Ishikawa (cell line): ENCODE results near the gene CEP104.

Experiments used
- CEBPB ChIP-seq: IDR thresholded peaks from 2 replicates; pipeline ENCODE4 v1.6.1; 2012
- CREB1 ChIP-seq: IDR thresholded peaks from 2 replicates; pipeline ENCODE4 v1.6.1; 2012; ENCODE audit warnings: low read depth
- EGR1 ChIP-seq: IDR thresholded peaks from 2 replicates; pipeline ENCODE4 v1.6.1; 2012
- EP300 ChIP-seq: IDR thresholded peaks from 2 replicates; pipeline ENCODE4 v1.6.1; 2012; ENCODE audit warnings: borderline replicate concordance
- FOXM1 ChIP-seq: IDR thresholded peaks from 2 replicates; pipeline ENCODE4 v1.6.1; 2012; ENCODE audit warnings: low read depth, borderline replicate concordance
- NFIC ChIP-seq: IDR thresholded peaks from 2 replicates; pipeline ENCODE4 v1.6.1; 2012
- RAD21 ChIP-seq: IDR thresholded peaks from 2 replicates; pipeline ENCODE4 v1.6.1; 2012; ENCODE audit warnings: low read depth
- REST ChIP-seq: IDR thresholded peaks from 2 replicates; pipeline ENCODE4 v1.6.1; 2012; ENCODE audit warnings: low read depth, mild to moderate bottlenecking
- TAF1 ChIP-seq: IDR thresholded peaks from 2 replicates; pipeline ENCODE4 v1.6.1; 2012; ENCODE audit warnings: low read depth, mild to moderate bottlenecking
- TCF12 ChIP-seq: IDR thresholded peaks from 2 replicates; pipeline ENCODE4 v1.6.1; 2012; ENCODE audit warnings: low read depth
- TEAD4 ChIP-seq: IDR thresholded peaks from 2 replicates; pipeline ENCODE4 v1.6.1; 2012
- USF1 ChIP-seq: IDR thresholded peaks from 2 replicates; pipeline ENCODE4 v1.6.1; 2012
- YY1 ChIP-seq: IDR thresholded peaks from 2 replicates; pipeline ENCODE4 v1.6.1; 2012; ENCODE audit warnings: low read depth
- ZBTB7A ChIP-seq: IDR thresholded peaks from 2 replicates; pipeline ENCODE4 v1.6.1; 2012; ENCODE audit warnings: low read depth
- TF ChIP-seq, protein P1 (sequence below): IDR thresholded peaks from 2 replicates; pipeline ENCODE4 v1.6.1; 2012

Gene CEP104

DNA sequence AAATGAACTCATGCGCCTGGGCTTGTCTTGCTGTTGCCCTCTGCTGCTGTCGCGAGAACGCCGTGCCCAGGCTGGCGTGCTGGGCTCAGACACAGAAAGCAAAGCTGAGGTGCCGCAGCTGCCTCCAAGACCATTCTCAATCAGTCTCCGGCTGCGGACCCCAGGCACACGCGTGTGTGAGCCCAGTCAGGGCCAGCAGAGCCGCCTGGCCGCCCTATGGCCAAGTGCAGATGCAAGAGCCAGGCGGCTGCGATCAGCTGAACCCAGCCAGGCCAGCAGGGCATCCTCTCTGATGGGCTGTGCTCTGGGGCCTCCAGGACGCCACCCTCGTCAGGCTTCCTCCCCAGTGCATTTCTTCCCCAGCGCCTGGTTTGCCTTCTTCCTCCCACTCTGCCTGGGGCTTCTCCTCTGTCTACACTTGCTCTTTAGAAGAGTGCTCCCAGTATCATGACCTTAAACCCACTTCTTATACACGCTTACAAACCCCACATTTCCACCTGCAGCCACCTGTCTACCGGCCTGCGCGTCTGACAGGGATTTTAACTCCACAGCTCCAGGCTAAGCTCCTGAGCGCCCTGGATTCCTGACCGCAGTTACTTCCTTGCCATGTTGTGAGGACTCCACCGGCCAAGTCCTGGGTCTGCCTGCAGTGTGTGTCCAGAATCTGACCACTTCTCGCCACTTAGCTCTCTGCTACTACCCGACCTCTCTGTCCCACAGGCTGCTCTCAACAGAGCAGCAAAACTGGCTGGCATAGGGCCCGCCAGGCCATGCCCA lies 39.0 kb downstream of the CEP104 start:
- TF ChIP-seq REST: no peak
- no peak for TF ChIP-seq CEBPB
- TF ChIP-seq ZBTB7A: no peak
- TF ChIP-seq CREB1: no peak
- TF ChIP-seq EP300: no peak
- TF ChIP-seq NFIC: no peak
- TF ChIP-seq TAF1: no peak
- no peak for TF ChIP-seq YY1
- TF ChIP-seq, protein P1, sequence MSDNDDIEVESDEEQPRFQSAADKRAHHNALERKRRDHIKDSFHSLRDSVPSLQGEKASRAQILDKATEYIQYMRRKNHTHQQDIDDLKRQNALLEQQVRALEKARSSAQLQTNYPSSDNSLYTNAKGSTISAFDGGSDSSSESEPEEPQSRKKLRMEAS: no peak
- no peak for TF ChIP-seq TCF12
- TF ChIP-seq EGR1: no peak
- TF ChIP-seq FOXM1: no peak
- no peak for TF ChIP-seq TEAD4
- no peak for TF ChIP-seq USF1
- TF ChIP-seq RAD21: no peak

GRCh38 chr1:3817138-3817740 lies 39.8 kb downstream of the CEP104 start:
- TF ChIP-seq NFIC: no peak
- TF ChIP-seq USF1: no peak
- no peak for TF ChIP-seq TCF12
- TF ChIP-seq EP300: no peak

- TF ChIP-seq TCF12 (no peak), EP300 (no peak), TEAD4 (no peak), REST (no peak), CEBPB (no peak), EGR1 (no peak), YY1 (no peak), CREB1 (no peak), NFIC (no peak), ZBTB7A (no peak), TAF1 (no peak), USF1 (no peak), RAD21 (no peak), FOXM1 (no peak)
- TF ChIP-seq, protein P1: no peak
Measured at GRCh38 chr1:3816331-3817137, 40.5 kb downstream of the CEP104 start.

- TF ChIP-seq TAF1 (no peak), TCF12 (no peak), EP300 (no peak), TEAD4 (no peak), ZBTB7A (no peak), RAD21 (no peak), NFIC (no peak), REST (no peak), CEBPB (no peak), YY1 (no peak), USF1 (no peak), FOXM1 (no peak), CREB1 (no peak), EGR1 (no peak)
- TF ChIP-seq, protein P1: no peak
Measured at GRCh38 chr1:3814771-3815561, 42.0 kb downstream of the CEP104 start.
